GM21526 (cell line): Measurements from ENCODE around the gene THSD1.
A peak's percentile ranks its signal among the peaks of the same experiment; 100 is the strongest.

Source experiments
- ATAC-seq: cut with Tn5 transposase; IDR thresholded peaks from one replicate; pipeline ENCODE4 v1.9.1; 2021; ENCODE audit warnings: moderate library complexity; ENCODE audit not compliant: unreplicated experiment, low FRiP score

The THSD1 gene, protein sequence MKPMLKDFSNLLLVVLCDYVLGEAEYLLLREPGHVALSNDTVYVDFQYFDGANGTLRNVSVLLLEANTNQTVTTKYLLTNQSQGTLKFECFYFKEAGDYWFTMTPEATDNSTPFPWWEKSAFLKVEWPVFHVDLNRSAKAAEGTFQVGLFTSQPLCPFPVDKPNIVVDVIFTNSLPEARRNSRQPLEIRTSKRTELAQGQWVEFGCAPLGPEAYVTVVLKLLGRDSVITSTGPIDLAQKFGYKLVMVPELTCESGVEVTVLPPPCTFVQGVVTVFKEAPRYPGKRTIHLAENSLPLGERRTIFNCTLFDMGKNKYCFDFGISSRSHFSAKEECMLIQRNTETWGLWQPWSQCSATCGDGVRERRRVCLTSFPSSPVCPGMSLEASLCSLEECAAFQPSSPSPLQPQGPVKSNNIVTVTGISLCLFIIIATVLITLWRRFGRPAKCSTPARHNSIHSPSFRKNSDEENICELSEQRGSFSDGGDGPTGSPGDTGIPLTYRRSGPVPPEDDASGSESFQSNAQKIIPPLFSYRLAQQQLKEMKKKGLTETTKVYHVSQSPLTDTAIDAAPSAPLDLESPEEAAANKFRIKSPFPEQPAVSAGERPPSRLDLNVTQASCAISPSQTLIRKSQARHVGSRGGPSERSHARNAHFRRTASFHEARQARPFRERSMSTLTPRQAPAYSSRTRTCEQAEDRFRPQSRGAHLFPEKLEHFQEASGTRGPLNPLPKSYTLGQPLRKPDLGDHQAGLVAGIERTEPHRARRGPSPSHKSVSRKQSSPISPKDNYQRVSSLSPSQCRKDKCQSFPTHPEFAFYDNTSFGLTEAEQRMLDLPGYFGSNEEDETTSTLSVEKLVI

DNA sequence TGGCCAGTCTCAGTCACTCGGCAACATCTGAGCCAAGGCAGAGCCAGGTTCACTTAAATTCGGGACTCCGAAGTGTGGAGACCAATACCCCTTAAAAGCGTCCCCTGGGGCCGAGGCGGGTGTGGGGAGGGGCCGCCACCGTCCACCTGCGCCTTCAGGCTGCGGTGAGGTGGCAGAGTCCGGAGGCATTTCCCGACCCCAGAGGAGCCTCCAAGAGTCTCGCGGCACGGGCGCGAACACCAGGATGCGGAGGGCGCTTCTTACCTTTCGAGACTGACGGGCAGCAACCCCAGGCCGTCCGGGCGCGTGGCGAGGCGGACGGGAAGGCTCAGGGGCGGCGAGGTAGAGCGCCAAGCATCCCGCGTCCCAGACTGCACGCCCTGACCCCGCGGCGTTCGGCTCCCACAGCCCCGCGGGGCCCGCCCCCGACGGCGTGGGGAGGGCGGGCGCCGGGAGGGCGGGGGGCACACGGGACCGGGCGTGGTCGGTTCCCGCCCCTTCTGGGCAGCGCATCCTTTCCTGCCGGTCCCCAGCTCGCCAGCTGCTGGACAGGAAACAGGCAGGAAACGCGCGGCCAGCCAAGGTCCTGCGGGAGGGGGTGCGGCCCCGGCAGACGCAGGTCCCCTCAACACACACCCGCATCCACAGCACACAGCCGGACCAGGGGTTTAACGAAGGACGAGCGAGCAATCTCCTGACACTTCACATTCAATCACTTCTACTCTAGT lies at the start of gene THSD1:
Gene THSD1 (minus strand): TSS at position 406 of the 728 bp plus-strand sequence. CDS start 3,572 bp downstream, outside the sequence.
- ATAC-seq, result no peak

DNA sequence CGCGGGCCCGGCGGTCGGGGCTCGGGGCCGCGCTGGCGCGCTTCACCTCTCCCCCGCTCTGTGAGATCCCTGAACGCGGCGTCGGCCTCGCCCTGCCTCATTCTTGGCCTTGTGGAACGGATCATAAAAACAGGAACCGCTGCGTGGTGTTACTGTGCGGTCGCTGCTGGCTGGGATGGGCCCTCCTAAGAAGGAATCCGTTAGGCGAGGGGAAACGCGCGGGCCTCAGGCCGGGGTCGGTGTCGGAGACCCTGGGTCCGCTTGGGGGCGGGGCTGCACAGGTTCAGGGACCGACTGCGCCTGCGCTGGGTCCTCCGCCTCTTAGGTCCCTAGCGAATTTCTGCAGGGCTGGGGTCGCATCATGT lies 49.7 kb upstream of the THSD1 start:
- ATAC-seq, result peak; percentile 33

DNA sequence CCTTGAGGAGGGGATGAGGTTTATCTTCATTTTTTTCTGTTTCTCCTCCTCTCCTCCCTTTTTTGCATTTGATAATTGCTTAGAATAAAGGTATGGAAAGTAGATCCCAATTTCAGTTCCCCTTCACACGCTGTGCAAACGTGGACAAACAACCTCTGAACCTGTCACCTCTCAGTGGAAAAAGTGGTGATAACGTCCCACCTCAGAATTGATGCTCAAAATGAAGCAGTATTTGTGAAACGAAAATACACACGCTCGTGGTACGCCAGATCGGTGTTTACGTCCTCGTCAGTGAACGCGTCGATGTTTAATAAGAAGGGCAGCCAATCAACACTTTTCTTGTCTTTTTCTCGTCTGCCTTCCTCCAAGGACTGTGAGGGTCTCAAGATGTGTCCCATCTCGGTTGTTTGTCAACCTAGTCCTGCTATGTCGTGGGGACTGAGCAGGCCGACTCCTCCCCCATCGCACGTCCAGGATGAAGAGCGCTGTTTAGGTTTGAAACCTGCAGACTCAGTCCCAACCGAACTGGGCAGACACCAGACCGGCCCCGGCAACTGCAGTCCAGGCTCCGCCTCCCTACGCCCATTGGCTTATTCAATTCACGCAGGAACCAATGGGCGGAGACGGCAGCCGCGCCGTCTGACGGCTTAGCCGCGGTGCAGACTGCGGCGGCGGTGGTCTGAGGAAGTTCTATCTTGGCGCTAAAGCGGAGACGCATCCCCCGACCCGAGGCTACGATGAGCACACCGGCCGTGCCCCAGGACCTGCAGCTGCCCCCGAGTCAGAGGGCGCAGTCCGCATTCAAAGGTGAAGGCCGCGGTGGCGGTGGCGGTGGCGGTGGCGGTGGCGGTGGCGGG lies 49.1 kb upstream of the THSD1 start, which contains the start of gene CKAP2:
Gene CKAP2 (plus strand): TSS at position 659 of the 857 bp plus-strand sequence. CDS start 79 bp downstream, at position 738.
- ATAC-seq, result peak; percentile 75

DNA sequence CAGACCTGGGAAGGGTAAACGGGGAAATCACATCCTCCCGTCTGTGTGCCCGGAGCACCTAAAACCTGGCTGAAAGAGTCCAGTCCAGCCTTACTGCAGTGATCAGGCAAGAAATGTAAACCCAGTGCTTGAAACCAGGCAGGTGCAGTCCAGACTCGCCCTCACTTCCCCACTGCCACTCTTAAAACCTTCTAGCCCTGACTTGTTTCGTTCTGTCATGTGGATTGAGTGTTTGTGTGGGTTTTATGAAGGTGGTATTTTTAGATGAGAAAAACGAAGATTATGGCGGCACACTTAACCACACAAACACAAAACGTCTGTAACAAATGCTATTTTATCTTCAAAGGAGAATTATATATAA lies 48.5 kb upstream of the THSD1 start:
- peak; percentile 44 for ATAC-seq

DNA sequence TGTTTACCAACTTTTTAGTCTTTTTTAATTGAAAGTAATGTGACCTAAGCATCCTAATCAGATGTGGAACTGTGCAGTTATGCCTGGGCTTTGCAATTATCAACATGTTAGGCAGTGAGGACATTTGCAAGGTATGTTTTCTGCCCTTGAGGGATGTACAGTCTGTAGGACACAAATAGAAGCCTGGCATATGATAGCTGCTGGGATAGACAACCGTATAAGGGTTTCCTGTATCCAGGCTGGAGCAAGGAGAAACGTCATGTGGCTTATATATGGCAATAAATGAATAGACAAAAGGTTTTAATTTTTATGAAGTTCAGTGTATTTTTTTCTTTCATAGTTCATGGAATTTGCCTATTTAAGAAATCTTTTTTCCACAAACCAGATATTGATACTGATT lies 46.5 kb upstream of the THSD1 start:
- ATAC-seq, result no peak

DNA sequence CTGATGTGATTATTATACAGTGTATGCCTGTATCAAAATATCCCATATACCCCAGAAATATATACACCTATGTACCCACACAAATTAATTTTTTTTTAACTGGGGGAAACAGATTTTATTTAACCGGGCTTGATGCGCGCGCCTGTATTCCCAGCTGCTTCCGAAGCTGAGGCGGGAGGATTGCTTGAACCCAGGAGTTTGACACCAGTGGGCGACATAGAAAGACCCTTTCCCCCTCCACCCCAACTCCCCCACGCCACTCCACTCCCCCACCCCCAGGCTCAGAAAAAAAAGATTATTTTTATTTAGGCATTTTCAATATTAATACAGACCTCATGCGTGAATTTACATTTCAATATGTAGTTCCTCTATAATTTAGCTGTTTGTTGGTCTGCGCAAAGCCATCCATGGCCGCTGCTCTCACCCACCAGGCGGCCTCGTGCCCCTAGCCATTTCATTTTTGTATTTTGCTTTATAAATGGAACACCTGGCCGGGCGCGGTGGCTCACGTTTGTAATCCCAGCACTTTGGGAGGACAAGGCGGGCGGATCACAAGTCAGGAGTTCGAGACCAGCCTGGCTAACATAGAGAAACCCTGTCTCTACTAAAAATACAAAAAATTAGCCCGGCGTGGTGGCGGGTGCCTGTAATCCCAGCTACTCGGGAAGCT lies 45.3 kb upstream of the THSD1 start:
- no peak for ATAC-seq

DNA sequence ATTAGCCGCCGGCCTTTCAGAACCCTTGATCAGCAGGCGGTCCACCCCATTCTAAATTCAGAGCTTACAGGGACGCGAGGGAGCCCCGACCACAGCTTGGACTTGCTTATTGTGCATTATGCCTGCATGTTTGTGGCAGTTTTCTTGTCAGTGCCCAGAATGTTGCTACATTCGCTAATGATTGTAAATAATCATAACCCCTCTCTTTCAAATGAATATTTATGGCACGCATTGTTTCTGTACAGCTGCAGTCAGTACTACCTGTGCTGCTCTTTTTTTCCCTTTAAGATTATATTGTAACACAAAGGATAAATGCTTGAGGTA lies 44.8 kb upstream of the THSD1 start:
- ATAC-seq, result no peak

DNA sequence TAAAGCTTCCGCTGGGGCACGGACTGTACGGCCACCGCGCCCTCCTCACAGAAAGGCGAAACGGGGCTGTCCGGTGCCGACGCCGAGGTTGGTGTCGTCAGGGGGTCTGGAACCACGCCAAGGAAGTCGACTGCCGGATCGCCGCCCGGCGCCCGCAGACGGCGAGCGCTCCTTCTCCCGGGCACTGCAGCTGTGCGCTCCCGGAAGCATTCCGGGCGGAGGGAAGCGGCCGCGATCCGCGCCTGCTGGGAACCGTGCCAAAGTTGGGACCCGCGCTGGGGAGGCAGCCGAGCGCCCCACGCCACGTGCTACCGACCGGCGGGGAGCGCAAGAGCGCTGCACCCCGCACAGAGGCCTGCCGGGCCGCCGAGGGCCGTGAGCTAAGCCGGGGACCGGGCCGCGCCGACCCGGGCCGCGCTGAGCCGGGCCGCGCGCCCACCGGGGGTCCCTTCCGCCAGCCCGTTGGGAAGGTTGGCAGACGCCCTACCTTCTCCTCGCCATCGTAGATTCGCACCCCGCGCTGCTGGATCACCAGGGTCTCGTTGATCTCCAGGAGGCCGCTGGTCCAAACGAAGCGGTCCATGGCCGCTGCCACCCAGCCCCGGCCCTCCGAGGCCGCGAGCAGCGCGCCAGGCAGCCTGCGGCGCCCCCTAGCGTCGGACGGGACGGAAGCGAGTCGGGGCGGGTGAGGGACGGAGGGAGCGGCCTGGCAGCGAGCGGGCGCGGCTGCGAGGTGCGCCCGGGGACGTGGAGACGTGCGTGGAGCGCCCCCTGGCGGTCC lies 44.2 kb upstream of the THSD1 start, which contains the start of gene VPS36:
Gene VPS36 (minus strand): TSS at position 623 of the 781 bp plus-strand sequence. CDS start 40 bp downstream, at position 583.
- ATAC-seq, result peak; percentile 63

DNA sequence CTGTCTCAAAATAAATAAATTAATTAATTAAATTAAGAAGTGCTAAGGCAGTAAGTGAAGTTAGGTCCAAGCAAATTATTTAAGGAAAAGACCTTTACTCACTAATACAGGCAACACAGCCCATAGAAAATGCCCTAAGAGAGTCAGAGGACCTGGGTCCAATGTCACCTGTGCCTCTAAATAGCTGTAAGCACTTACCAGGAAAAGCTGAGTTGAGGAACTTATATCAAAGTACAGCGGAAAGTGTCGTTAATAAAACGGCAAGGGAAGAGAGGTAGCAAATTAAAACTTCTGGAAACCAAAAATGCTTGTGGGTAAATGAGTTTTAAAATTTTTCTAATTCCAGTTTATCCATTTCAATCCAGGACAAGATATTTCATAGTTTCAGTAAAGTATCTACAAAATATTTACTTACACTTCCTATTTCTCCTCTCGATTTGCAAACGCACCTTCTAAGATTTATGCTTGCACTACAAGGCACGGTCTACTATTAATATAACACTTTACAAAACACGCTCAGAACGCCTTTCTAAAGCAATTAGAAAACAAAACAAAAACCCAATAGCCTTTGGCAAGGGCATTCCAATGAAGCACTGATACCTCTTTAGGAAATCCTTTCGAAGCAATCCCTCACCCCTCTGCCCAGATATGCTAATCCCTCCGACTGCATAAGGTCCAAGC lies 43.5 kb upstream of the THSD1 start:
- peak; percentile 0 for ATAC-seq

DNA sequence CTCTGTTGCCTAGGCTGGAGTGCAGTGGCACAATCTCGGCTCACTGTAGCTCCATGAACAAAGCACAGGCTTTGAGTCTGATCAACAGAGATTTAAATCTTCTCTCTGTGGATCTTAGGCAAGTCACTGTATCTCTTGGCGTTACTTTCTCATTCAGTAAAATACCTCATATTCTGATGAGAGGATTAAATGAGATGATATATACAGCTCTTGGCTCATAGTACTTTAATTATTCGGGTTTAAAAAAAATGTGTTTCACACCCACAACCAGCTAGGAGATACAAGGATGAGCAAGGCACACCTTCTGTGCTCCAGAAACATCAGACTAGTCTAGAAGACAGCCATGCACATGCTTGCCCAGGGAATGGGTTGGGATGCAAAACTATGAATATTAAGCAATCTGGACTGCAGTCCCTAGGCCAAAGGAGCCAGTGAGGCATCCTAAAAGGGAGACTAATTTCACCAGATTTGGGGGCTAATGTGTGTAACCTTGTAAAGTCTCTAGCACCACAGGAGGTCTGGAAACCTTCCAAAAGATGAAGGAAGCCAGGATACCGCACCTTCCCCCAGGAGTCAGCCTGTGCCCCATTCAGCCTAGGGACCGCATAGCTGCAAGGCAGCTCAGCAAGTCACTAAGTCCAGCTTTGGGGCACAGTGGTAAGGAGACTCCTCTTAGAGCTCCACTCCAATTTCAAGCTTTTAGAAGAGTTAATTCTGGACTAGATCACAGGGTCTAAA lies 42.0 kb upstream of the THSD1 start:
- ATAC-seq, result no peak

DNA sequence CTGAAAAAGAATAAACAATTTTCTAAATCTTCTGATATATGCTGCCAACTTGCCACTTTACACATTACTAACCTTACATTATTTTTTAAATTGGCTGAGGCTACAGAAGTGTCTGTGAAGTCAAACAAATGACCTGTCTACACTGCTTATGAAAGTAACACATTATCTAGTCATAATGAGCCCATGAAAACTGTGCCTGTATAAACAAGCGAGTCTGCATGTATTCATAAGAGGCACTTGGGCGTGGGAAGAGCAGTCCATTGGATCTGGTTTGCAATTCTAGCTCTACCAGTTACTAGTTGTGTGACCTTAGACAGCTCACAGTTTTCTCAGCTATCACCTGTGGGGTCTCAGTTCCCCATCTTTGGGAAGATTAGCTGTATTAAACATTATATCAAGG lies 41.4 kb upstream of the THSD1 start:
- no peak for ATAC-seq

DNA sequence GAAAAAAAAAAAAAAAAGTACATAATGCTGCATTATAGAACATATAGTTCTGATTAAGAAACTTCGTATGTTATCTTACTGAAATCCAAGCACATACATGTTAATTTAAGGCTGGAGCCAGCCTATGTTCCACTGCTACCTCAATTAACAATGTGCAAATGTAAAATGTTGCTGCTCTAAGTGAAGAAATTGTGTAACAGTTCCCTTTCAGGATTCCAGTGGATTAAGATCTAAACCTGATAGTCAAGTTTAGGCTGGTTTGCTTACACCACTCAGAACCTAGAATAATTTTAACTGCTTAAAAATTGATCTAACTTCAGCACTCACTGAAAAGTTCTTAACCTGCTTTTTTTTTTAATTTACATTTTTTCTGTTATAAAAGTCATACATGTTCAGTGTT lies 40.3 kb upstream of the THSD1 start:
- no peak for ATAC-seq

DNA sequence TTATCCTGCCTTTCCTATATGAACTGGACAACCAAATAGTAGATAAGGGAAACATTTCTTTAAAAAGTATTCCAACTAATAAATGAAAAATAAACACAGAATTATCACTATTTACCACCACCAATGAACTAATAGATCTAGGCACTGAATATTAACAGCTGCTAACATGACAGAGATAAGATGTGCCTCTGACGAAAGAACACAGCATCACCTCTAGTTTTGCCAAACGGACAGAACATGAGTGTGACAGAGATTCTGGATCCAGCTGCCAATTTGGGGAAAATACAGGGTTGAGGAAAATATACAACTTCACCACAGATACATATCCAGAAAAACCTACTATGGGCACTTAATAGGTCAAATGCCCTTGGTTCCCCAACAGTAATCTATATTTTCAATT lies 26.5 kb upstream of the THSD1 start:
- no peak for ATAC-seq

DNA sequence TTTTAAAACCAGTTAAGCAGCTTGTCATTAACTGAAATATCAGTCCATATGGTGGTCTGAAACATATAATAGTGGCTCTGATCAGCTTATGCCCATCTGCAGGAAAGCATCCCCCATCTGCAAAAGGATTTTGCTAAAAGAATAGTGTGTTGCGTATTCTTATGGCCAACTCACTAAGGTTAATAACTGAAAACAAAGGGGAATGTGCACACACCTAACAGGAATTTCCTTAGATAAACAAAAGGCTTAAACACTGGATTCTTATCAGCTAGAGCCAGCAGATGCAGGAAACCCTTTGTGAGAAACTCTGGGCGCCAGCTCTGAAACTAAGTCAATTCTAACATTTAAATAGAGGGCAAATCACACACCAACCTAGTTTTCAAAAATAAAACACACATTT lies 22.3 kb upstream of the THSD1 start:
- no peak for ATAC-seq

DNA sequence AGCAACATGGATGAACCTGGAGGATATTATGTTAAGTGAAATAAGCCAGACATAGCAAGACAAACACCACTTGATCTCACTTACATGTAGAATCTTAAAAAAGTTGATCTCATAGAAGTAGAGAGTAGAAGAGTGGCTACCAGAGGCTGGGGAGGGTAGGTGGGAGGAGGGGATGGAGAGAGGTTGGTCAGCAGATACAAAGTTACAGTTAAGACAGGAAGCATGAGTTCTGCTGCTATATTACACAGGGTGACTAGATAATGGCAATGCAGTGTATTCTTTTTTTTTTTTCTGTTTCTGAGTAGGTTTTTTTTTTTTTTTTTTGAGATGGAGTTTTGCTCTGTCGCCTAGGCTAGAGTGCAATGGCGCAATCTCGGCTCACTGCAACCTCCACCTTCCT lies 15.2 kb upstream of the THSD1 start:
- ATAC-seq, result no peak

DNA sequence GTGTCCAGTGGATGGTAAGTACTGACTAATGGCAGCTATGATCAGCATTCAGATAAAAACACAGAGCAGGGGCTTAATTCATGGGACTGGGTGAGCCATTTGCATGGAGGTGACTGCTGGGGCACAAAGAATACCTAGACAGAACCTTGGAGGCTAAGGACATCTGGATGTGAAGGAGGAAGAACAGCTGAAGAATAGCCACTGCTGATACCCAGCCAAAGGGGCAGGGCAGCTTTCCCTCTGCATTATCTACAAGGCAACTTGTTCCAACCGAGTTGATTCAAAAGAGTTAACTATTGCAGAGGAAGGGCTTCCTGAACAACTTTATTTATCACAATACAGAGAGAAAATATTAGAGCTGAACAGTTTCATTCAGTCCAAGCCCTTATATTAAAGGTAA lies 13.1 kb upstream of the THSD1 start:
- no peak for ATAC-seq

DNA sequence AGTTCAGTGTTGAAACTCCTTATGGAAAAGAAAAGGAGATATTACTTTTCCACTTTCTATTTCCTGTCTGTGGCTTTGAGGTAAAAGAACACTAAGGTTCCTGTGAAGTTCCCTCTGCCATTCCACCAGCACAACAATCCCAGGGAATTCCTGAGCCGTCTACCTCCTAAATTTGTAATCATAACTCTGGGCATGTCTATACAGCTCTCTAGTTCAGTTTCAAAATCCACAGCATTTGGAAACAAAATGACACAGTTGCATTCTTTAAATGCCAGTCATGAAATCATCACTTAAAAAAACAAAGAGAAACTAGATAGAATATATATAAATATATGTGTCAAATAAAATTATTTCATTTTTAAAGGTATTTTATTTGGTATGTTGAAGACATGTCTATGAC lies 9.0 kb upstream of the THSD1 start:
- no peak for ATAC-seq

DNA sequence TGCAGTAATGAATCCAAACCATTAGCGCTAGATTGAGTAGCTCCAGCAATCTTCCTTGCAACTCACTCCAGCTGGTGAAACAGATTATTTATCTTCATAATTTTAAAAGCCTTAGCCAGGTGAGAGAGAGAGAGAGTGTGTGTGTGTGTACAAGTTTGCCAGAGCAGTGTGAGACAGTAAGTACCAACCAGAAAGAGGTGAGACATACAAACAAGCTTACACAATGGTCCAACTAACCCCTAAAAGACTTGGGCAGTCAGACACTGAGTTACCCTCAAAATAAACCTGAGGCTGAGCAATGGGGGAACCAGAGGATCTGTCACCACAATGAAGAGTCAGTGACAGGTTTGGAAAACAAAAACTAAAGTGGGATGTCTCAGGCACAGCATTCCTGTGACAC lies 8.1 kb upstream of the THSD1 start:
- ATAC-seq, result no peak
